Activated naive CD4-positive, alpha-beta T cell treated with anti-CD3 and anti-CD28 coated beads, Interleukin-2, amount 10 ng/mL, durations not matched to agents 7 days and 5 days (primary cell): ENCODE data around the gene GJA10.
"Not testable (repeated sequence)": the region's sequence is repeated elsewhere in the genome, so short reads cannot be mapped to it uniquely, and the experiment has no call there.

Experiments used
- CTCF ChIA-PET: fragments of 350-600 bp; sonication (Branson Sonifier 250); formaldehyde crosslinking; loops from one replicate; lab custom pipeline; 2021; ENCODE audit warnings: antibody characterized with exemption; lab: Charles Lee
- DNase-seq: peaks from one replicate; pipeline ENCODE4 v3.0.0-alpha.2; 2020
- H3K27ac Mint-ChIP-seq: one replicate; pipeline ENCODE4 v1.8.0; 2021; ENCODE audit warnings: mild to moderate bottlenecking, moderate library complexity, mixed read lengths
- H3K27me3 Mint-ChIP-seq: one replicate; pipeline ENCODE4 v1.8.0; 2021; ENCODE audit warnings: mild to moderate bottlenecking, mixed read lengths
- H3K36me3 Mint-ChIP-seq: one replicate; pipeline ENCODE4 v1.8.0; 2021; ENCODE audit warnings: mixed read lengths
- H3K4me1 Mint-ChIP-seq: one replicate; pipeline ENCODE4 v1.8.0; 2021; ENCODE audit warnings: mixed read lengths
- H3K4me3 Mint-ChIP-seq: one replicate; pipeline ENCODE4 v1.8.0; 2021; ENCODE audit warnings: mild to moderate bottlenecking, moderate library complexity, mixed read lengths
- H3K9me3 Mint-ChIP-seq: one replicate; pipeline ENCODE4 v1.8.0; 2021; ENCODE audit warnings: mixed read lengths

Gene GJA10

GRCh38 chr6:89890845-89891528 is 3.3 kb upstream of the GJA10 start:
- DNase-seq, CTCF ChIA-PET, H3K36me3 Mint-ChIP-seq, H3K4me1 Mint-ChIP-seq, H3K4me3 Mint-ChIP-seq, H3K9me3 Mint-ChIP-seq, H3K27ac Mint-ChIP-seq: not testable (repeated sequence)
- peaks cover 66% of the 10 kb centered on the region for H3K27me3 Mint-ChIP-seq

DNA sequence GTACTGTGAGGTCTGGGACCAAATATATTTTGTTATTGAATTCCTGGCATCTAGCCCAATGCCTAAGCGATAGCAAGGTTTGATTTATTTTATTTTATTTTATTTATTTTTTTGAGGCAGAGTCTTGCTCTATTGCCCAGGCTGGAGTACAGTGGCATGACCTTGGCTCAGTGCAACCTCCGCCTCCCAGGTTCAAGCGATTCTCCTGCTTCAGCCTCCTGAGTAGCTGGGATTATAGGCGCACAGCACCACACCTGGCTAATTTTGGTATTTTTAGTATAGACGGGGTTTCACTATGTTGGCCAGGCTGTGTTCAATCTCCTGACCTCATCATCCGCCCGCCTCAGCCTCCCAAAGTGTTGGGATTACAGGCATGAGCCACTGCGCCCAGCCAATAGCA is 1.7 kb upstream of the GJA10 start:
- DNase-seq, H3K4me1 Mint-ChIP-seq, H3K9me3 Mint-ChIP-seq, H3K36me3 Mint-ChIP-seq, CTCF ChIA-PET, H3K4me3 Mint-ChIP-seq, H3K27ac Mint-ChIP-seq: not testable (repeated sequence)
- H3K27me3 Mint-ChIP-seq = peaks cover 60% of the 10 kb centered on the region

GRCh38 chr6:89895276-89895874 is 1.1 kb downstream of the GJA10 start:
- Mint-ChIP-seq H3K4me1 (peaks cover 3% of the 10 kb centered on the region), H3K27me3 (peaks cover 56% of the 10 kb centered on the region)
- CTCF ChIA-PET = no interaction called here

DNA sequence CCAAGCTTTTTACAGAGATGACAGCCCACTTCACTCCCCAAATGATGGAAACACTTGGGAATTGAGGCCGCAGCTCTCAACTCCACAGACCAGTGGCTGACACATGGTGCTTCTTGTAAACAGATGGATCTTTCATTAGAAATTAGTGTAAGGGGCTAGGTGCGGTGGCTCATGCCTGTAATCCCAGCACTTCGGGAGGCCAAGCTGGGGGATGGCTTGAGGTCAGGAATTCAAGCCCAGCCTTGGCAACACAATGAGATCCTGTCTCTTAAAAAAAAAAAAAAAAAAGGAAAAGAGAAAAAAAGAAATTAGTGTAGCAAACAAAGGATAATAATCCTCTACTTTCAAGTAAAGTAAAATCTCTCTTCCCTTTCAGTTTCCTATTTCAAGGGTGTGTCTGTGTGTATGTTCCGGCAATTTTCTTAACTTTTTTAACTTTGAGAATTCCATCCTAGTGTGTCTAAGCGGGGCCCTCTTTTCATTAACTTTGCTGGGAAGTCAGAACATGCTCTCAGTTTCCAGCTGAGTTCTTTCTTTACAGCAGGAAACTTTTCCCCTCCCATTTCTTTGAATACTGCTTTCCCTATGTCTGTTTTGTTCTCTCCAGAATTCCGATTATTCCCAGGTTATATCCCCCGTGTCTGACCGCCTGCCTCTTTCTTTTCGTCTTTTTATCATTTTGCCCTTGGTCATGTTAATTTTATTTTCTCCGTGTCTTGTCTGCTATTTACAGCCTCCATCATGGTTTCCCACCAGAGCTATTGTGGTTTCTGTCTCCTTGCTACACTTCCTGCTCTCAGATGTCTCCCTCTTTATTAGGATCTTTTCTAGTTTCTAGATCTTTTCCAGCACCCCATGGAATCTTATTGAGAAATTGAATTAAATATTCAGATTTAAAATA is 16.0 kb downstream of the GJA10 start:
- peaks cover 13% of the 10 kb centered on the region for H3K27me3 Mint-ChIP-seq
- CTCF ChIA-PET, DNase-seq, H3K9me3 Mint-ChIP-seq, H3K36me3 Mint-ChIP-seq, H3K27ac Mint-ChIP-seq: not testable (repeated sequence)
- H3K4me3 Mint-ChIP-seq = peak overlapping the region; percentile 15
- H3K4me1 Mint-ChIP-seq = peaks cover 11% of the 10 kb centered on the region

More at GRCh38 chr6:89895276-89895874, 1.1 kb downstream of the GJA10 start:
- H3K9me3 Mint-ChIP-seq = no peaks in the 10 kb centered on the region
- DNase-seq = peak; percentile 47
- H3K27ac Mint-ChIP-seq = no peak overlapping the region
- no peak overlapping the region for H3K4me3 Mint-ChIP-seq
- no peaks in the 10 kb centered on the region for H3K36me3 Mint-ChIP-seq

- Mint-ChIP-seq H3K4me3 (no peak overlapping the region), H3K36me3 (no peaks in the 10 kb centered on the region), H3K4me1 (peaks cover 11% of the 10 kb centered on the region), H3K9me3 (peaks cover 6% of the 10 kb centered on the region), H3K27ac (no peak overlapping the region), H3K27me3 (peaks cover 13% of the 10 kb centered on the region)
- CTCF ChIA-PET = no interaction called here
- DNase-seq = no peak
Observed at GRCh38 chr6:89910902-89911240, 16.6 kb downstream of the GJA10 start.

GRCh38 chr6:89916136-89916920 is 22.1 kb downstream of the GJA10 start:
- DNase-seq = no peak
- Mint-ChIP-seq H3K27me3 (peaks cover 16% of the 10 kb centered on the region), H3K4me1 (peaks cover 3% of the 10 kb centered on the region), H3K36me3 (peaks cover 5% of the 10 kb centered on the region), H3K27ac (no peak overlapping the region), H3K9me3 (peaks cover 19% of the 10 kb centered on the region), H3K4me3 (no peak overlapping the region)
- CTCF ChIA-PET = no interaction called here

GRCh38 chr6:89917216-89917615 is 22.9 kb downstream of the GJA10 start:
- peaks cover 5% of the 10 kb centered on the region for H3K36me3 Mint-ChIP-seq
- no peak for DNase-seq
- H3K4me1 Mint-ChIP-seq = peaks cover 3% of the 10 kb centered on the region
- H3K27ac Mint-ChIP-seq = no peak overlapping the region
- CTCF ChIA-PET = no interaction called here
- H3K27me3 Mint-ChIP-seq = peaks cover 17% of the 10 kb centered on the region
- H3K4me3 Mint-ChIP-seq = no peak overlapping the region
- H3K9me3 Mint-ChIP-seq = peaks cover 19% of the 10 kb centered on the region

- no peak for DNase-seq
- Mint-ChIP-seq H3K4me1 (peaks cover 3% of the 10 kb centered on the region), H3K4me3 (no peak overlapping the region), H3K27ac (no peak overlapping the region), H3K36me3 (peaks cover 5% of the 10 kb centered on the region), H3K9me3 (peaks cover 19% of the 10 kb centered on the region), H3K27me3 (peaks cover 15% of the 10 kb centered on the region)
- CTCF ChIA-PET = no interaction called here
Observed at GRCh38 chr6:89917801-89918366, 23.6 kb downstream of the GJA10 start.

GRCh38 chr6:89921197-89921596 is 26.9 kb downstream of the GJA10 start:
- Mint-ChIP-seq H3K9me3 (peaks cover 13% of the 10 kb centered on the region), H3K36me3 (peaks cover 12% of the 10 kb centered on the region), H3K4me1 (peaks cover 10% of the 10 kb centered on the region), H3K4me3 (no peak overlapping the region), H3K27ac (no peak overlapping the region), H3K27me3 (peaks cover 18% of the 10 kb centered on the region)
- CTCF ChIA-PET = interaction anchor here (1.4 kb wide), 1 partner anchor 19 kb away, joined by 3 read pairs; no protein-coding TSS in a partner anchor
- no peak for DNase-seq

DNA sequence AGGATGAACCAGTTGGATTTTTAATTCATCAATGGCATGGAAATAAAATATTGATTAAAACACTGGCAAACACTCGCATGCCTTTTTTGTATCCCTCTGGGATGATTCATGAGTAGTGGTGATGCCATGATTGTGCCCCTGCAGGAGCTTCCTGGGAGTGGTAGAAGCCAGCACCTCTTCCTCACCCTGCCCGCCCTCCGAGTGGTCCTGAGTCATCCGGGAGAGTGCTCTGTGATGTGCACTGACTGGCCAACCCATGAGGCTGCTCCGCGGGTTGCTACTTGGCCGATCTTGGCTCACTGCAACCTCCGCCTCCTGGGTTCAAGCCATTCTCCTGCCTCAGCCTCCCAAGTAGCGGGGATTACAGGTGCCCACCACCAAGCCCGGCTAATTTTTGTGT is 27.4 kb downstream of the GJA10 start:
- CTCF ChIA-PET = no interaction called here
- Mint-ChIP-seq H3K27ac (no peak overlapping the region), H3K27me3 (peaks cover 18% of the 10 kb centered on the region), H3K36me3 (peaks cover 10% of the 10 kb centered on the region), H3K4me1 (peaks cover 14% of the 10 kb centered on the region), H3K4me3 (no peak overlapping the region), H3K9me3 (peaks cover 9% of the 10 kb centered on the region)
- no peak for DNase-seq

- CTCF ChIA-PET = interaction anchor here (1.8 kb wide), 1 partner anchor 16 kb away, joined by 4 read pairs; no protein-coding TSS in a partner anchor
- H3K36me3 Mint-ChIP-seq = peaks cover 32% of the 10 kb centered on the region
- no peak for DNase-seq
- H3K27me3 Mint-ChIP-seq = peaks cover 13% of the 10 kb centered on the region
- no peak overlapping the region for H3K27ac Mint-ChIP-seq
- H3K9me3 Mint-ChIP-seq = peaks cover 2% of the 10 kb centered on the region
- no peak overlapping the region for H3K4me3 Mint-ChIP-seq
- H3K4me1 Mint-ChIP-seq = peaks cover 34% of the 10 kb centered on the region
Observed at GRCh38 chr6:89924231-89924630, 30.0 kb downstream of the GJA10 start.

- CTCF ChIA-PET = no interaction called here
- DNase-seq = no peak
- peak overlapping the region; percentile 25 for H3K27ac Mint-ChIP-seq
Observed at GRCh38 chr6:89925826-89926225, 31.6 kb downstream of the GJA10 start.

GRCh38 chr6:89927264-89927663 is 33.0 kb downstream of the GJA10 start:
- peak overlapping the region; percentile 15 for H3K27ac Mint-ChIP-seq
- H3K9me3 Mint-ChIP-seq = peaks cover 2% of the 10 kb centered on the region
- peaks cover 59% of the 10 kb centered on the region for H3K36me3 Mint-ChIP-seq
- DNase-seq = no peak
- H3K4me1 Mint-ChIP-seq = peaks cover 44% of the 10 kb centered on the region
- H3K4me3 Mint-ChIP-seq = no peak overlapping the region
- CTCF ChIA-PET = interaction anchor here (0.7 to 1.1 kb wide), 2 partner anchors 13 to 16 kb away, joined by 3 read pairs; no protein-coding TSS in a partner anchor
- H3K27me3 Mint-ChIP-seq = peaks cover 3% of the 10 kb centered on the region

More at GRCh38 chr6:89925826-89926225, 31.6 kb downstream of the GJA10 start:
- Mint-ChIP-seq H3K4me3 (no peak overlapping the region), H3K27me3 (peaks cover 12% of the 10 kb centered on the region), H3K4me1 (peaks cover 46% of the 10 kb centered on the region), H3K9me3 (peaks cover 2% of the 10 kb centered on the region), H3K36me3 (peaks cover 46% of the 10 kb centered on the region)
